Adrenal gland (tissue), 12 donors: ENCODE data around the gene C1orf50. TPM values are rescaled to one million over a fixed set of nuclear protein-coding genes. Genes with fewer than 3 reads are reported as not detected.

Source experiments
- DNase-seq, 7 donors: peaks; one replicate each; pipeline ENCODE4 v3.0.0-alpha.2; 2019 to 2020
- H3K27ac ChIP-seq, 5 donors: fragments of 200-600 bp; sonication (generic) in 4 of 5; 1 replicate in 3 of 5; 2 replicates in 2 of 5; pipeline versions ENCODE4 v1.5.1 to v1.8.0; 2016 to 2020; ENCODE audit warnings: mild to moderate bottlenecking in 1 of 5
- H3K27me3 ChIP-seq: fragments of 200-600 bp; 2 replicates; pipeline ENCODE4 v1.8.0; 2021
- H3K36me3 ChIP-seq, 2 donors: fragments of 200-600 bp; replicated peaks in 1 of 2; 1 replicate in 1 of 2; 2 replicates in 1 of 2; pipeline versions ENCODE4 v1.5.1 to v1.8.0; 2018 to 2022
- H3K4me1 ChIP-seq, 2 donors: fragments of 200-600 bp; replicated peaks in 1 of 2; 1 replicate in 1 of 2; 2 replicates in 1 of 2; pipeline versions ENCODE4 v1.5.1 to v1.8.0; 2018 to 2021
- H3K4me3 ChIP-seq, 4 donors: fragments of 200-600 bp; sonication (generic) in 3 of 4; one replicate each; pipeline ENCODE4 v1.5.1; 2016 to 2018
- H3K9me3 ChIP-seq, 3 donors: fragments of 200-600 bp; sonication (generic) in 1 of 3; replicated peaks in 1 of 3; 1 replicate in 2 of 3; 2 replicates in 1 of 3; pipeline versions ENCODE4 v1.5.1 to v1.8.0; 2016 to 2021
- CTCF ChIP-seq, 6 experiments: fragments of 450-650 bp in 4 of 6; fragments of 200-600 bp in 2 of 6; sonication (generic) in 1 of 6; IDR thresholded peaks; 1 replicate in 5 of 6; 2 replicates in 1 of 6; pipeline versions ENCODE4 v1.5.1 to v1.8.0; 2016 to 2021; ENCODE audit warnings: antibody characterized with exemption in 6 of 6, mild to moderate bottlenecking in 2 of 6, moderate library complexity in 1 of 6
- POLR2A ChIP-seq, 2 donors: fragments of 450-650 bp; IDR thresholded peaks; one replicate each; pipeline ENCODE4 v1.6.1; 2017; ENCODE audit warnings: antibody characterized with exemption in 2 of 2, mild to moderate bottlenecking in 2 of 2, moderate library complexity in 1 of 2
- WGBS, 4 donors: extraction: QIAGEN DNeasy Blood & Tissue Kit in 2 of 4; methylation state at CpG; one replicate each; pipeline versions ENCODE4 v1.1.5 to v1.1.7; 2013 to 2017; 5-methylcytosine and 5-hydroxymethylcytosine counted together
- intact Hi-C, 2 donors: fragments of 100-400 bp; cut with DNase I; formaldehyde crosslinking; loops; one replicate each; pipeline versions ENCODE4 v1.14.1 to v1.15.0; 2022 to 2023
- polyA plus RNA-seq, 3 donors: library from polyadenylated mRNA; stranded (reverse); fragments of 200-250 nt in 2 of 3; fragments of 350-450 nt in 1 of 3; fragmentation: Illumina TruSeq in 1 of 3; extraction: RNeasy Lipid Tissue Mini Kit (QIAGEN cat#74804) in 1 of 3; gene quantifications; one replicate each; pipeline ENCODE4 v1.2.3, GENCODE V29; 2013 to 2014
- total RNA-seq, 9 donors: library from RNA; depleted of rRNA in 4 of 9; stranded (reverse); fragments of >200 nt in 4 of 9; fragments of 120-200 nt in 1 of 9; fragmentation: NEBNext Ultra II Directional in 1 of 9; extraction: Animal tissue kit (Norgen Biotek cat#: 25700) in 1 of 9; gene quantifications; one replicate each; pipeline versions ENCODE4 v1.1.0 to v1.2.4, GENCODE V29; 2013 to 2023
- donor health status: healthy with polysubstance abuse.
- donor health status: Bipolar disorder and iron deficiency.
- donor health status: DM: yes; HTN: yes; CAD: no.
- donor health status: DM: no; HTN: no; CAD: no.
- donor health status: DM: no; HTN: no; CAD: no.
- donor health status: DM: yes; HTN: yes; CAD: no.

The C1orf50 gene
- total and polyA plus RNA-seq, 12 donors = 2.2 to 13.5 (median 7.4) TPM

GRCh38 chr1:42793824-42794223, 26.8 kb downstream of the C1orf50 start:
- 88 to 94% (median 92%) methylated on average over 2 of the region's 2 CpGs for WGBS, 4 donors
- no peak overlapping the region for H3K27ac ChIP-seq

DNA sequence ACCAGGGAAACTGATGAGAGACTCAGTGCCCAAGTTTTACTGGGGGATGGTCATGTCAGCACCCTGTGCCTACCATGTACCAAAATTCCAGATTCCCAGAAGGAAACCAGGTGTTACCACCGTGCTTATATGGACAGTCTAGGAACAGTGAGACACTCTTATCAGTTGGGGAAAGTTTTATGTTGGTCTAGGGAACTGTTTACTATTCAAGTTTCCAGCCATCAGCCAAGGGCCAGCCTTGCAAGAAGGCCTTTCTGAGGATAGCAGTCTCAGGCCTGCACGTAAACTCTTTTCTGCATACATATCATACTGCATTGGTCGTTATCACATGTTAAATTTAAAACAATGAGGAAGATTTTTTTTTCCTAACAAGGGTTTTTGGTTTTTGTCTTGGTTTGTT, 30.4 kb downstream of the C1orf50 start:
- no peak for DNase-seq
- no peak overlapping the region for H3K4me3 ChIP-seq
- H3K27me3 ChIP-seq = no peaks in the 10 kb centered on the region
- intact Hi-C loops = no loop called here
- no peak for TF ChIP-seq CTCF (IDR thresholded peaks at IDR 0.05)
- no peak for TF ChIP-seq POLR2A (IDR thresholded peaks at IDR 0.05)
- H3K36me3 ChIP-seq = no peaks in the 10 kb centered on the region
- 89 to 94% (median 91%) methylated on average over 3 of the region's 3 CpGs for WGBS, 4 donors
- no peaks in the 10 kb centered on the region for H3K4me1 ChIP-seq
- no peak overlapping the region for H3K27ac ChIP-seq
- H3K9me3 ChIP-seq = no peaks in the 10 kb centered on the region

More at GRCh38 chr1:42793824-42794223, 26.8 kb downstream of the C1orf50 start:
- Histone ChIP-seq H3K4me3 (no peak overlapping the region), H3K4me1 (no peaks in the 10 kb centered on the region), H3K36me3 (no peaks in the 10 kb centered on the region), H3K9me3 (no peaks in the 10 kb centered on the region), H3K27me3 (no peaks in the 10 kb centered on the region)
- peak in 1 of 7 donors; percentile 19 for DNase-seq
- intact Hi-C loops = no loop called here
- TF ChIP-seq POLR2A (IDR thresholded peaks at IDR 0.05) (no peak), CTCF (IDR thresholded peaks at IDR 0.05) (no peak)

GRCh38 chr1:42797979-42798378, 30.9 kb downstream of the C1orf50 start:
- no peaks in the 10 kb centered on the region for H3K27me3 ChIP-seq
- no peaks in the 10 kb centered on the region for H3K9me3 ChIP-seq
- H3K4me3 ChIP-seq = no peak overlapping the region
- no peak for TF ChIP-seq CTCF (IDR thresholded peaks at IDR 0.05)
- no peak for TF ChIP-seq POLR2A (IDR thresholded peaks at IDR 0.05)
- DNase-seq = no peak
- no peaks in the 10 kb centered on the region for H3K36me3 ChIP-seq
- no peak overlapping the region for H3K27ac ChIP-seq
- WGBS, 4 donors = 77 to 91% (median 84%) methylated on average over 4 to 5 of the region's 5 CpGs
- intact Hi-C loops = no loop called here
- no peaks in the 10 kb centered on the region for H3K4me1 ChIP-seq

DNA sequence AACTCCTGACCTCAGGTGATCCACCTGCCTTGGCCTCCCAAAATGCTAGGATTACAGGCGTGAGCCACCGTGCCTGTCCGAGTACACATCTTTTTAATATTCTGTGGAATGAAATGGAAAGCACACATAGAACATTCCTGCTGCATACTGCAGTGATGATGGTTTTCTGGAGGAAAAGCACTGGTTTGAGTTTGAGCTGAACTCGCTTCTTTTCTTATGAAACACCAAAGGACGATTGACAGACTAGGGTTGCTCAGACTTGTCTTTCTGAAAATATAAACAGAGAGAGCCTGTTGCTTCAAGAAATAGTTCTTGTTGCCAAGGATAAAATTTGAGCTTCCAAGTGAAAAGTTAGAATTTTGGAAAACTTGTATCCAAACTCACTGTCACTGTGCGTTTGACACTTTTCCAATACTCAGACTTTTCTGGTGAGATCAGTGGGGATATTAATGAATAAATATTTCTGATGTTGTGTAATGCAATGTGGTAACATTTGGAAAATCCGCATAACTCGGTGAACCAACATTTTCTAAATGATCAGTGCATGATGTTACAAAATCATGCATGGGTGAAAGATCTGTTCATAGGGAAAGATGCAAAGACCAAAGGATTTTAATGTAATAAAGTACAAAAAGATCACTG, 34.9 kb downstream of the C1orf50 start:
- no peaks in the 10 kb centered on the region for H3K27me3 ChIP-seq
- 85 to 91% (median 89%) methylated on average over 8 of the region's 8 CpGs for WGBS, 4 donors
- intact Hi-C loops = no loop called here
- no peak for DNase-seq
- no peaks in the 10 kb centered on the region for H3K4me1 ChIP-seq
- no peaks in the 10 kb centered on the region for H3K9me3 ChIP-seq
- no peak overlapping the region for H3K4me3 ChIP-seq
- no peak overlapping the region for H3K27ac ChIP-seq
- TF ChIP-seq POLR2A (IDR thresholded peaks at IDR 0.05) (no peak), CTCF (IDR thresholded peaks at IDR 0.05) (no peak)
- no peaks in the 10 kb centered on the region for H3K36me3 ChIP-seq
